Right lobe of liver (tissue), 6 donors: Measurements from ENCODE around the gene S100A10. TPM values are rescaled to one million over a fixed set of nuclear protein-coding genes. Genes with fewer than 3 reads are reported as not detected.

Experiments
- ATAC-seq, 4 donors: fragments of 200-7000 bp; cut with Tn5 transposase; one replicate each; pipeline ENCODE4 v1.9.1; 2020; ENCODE audit warnings: mild to moderate bottlenecking in 4 of 4, moderate library complexity in 4 of 4
- DNase-seq, 3 donors: peaks; one replicate each; pipeline ENCODE4 v3.0.0-alpha.2; 2020
- H3K27ac ChIP-seq, 3 donors: fragments of 200-600 bp; one replicate each; pipeline ENCODE4 v1.8.0; 2022
- H3K27me3 ChIP-seq, 2 donors: fragments of 200-600 bp; one replicate each; pipeline ENCODE4 v1.8.0; 2022
- H3K36me3 ChIP-seq, 4 donors: fragments of 200-600 bp; sonication (generic) in 1 of 4; one replicate each; pipeline versions ENCODE4 v1.5.1 to v1.8.0; 2017 to 2022; ENCODE audit warnings: control low read depth in 1 of 4
- H3K4me1 ChIP-seq, 4 donors: fragments of 200-600 bp; sonication (generic) in 1 of 4; one replicate each; pipeline versions ENCODE4 v1.5.1 to v1.8.0; 2017 to 2022; ENCODE audit warnings: control low read depth in 1 of 4
- H3K4me3 ChIP-seq, 3 donors: fragments of 200-600 bp; one replicate each; pipeline ENCODE4 v1.8.0; 2022
- H3K9me3 ChIP-seq, 4 donors: fragments of 200-600 bp; sonication (generic) in 1 of 4; one replicate each; pipeline versions ENCODE4 v1.5.1 to v1.8.0; 2017 to 2022; ENCODE audit warnings: control low read depth in 1 of 4
- CTCF ChIP-seq, 4 donors: fragments of 200-600 bp in 3 of 4; fragments of 450-650 bp in 1 of 4; IDR thresholded peaks; one replicate each; pipeline versions ENCODE4 v1.5.1 to v1.8.0; 2016 to 2022; ENCODE audit warnings: antibody characterized with exemption in 4 of 4, mild to moderate bottlenecking in 2 of 4
- POLR2A ChIP-seq: fragments of 450-650 bp; IDR thresholded peaks from one replicate; pipeline ENCODE4 v1.6.1; 2017; ENCODE audit warnings: antibody characterized with exemption, mild to moderate bottlenecking
- WGBS: methylation state at CpG from one replicate; pipeline ENCODE4 v1.1.6; 2018; ENCODE audit warnings: low coverage, low lambda C conversion rate; ENCODE audit not compliant: insufficient coverage; ENCODE audit errors: missing lambda C conversion rate; 5-methylcytosine and 5-hydroxymethylcytosine counted together
- intact Hi-C, 2 donors: fragments of 100-400 bp; cut with DNase I; formaldehyde crosslinking; loops; one replicate each; pipeline versions ENCODE4 v1.11.2 to v1.14.1; 2022
- total RNA-seq, 6 experiments: library from RNA; depleted of rRNA in 2 of 6; stranded (reverse); fragments of >200 nt in 2 of 6; fragmentation: NEBNext Ultra II Directional in 3 of 6; extraction: Animal tissue kit (Norgen Biotek cat#: 25700) in 3 of 6; gene quantifications; one replicate each; pipeline versions ENCODE4 v1.1.0 to v1.2.4, GENCODE V29; 2016 to 2023
- donor health status: DM: no; HTN: yes; CAD: no.
- donor health status: DM: no; HTN: no; CAD: no.
- donor health status: DM: no; HTN: no; CAD: no.
- donor health status: DM: no; HTN: yes; CAD: no.
- donor health status: DM: no; HTN: yes; CAD: no.

The S100A10 gene
- total RNA-seq, 6 experiments from 2014 or later = 48.5 to 192 (median 61.7) TPM

GRCh38 chr1:152002960-152003359 lies 9.3 kb upstream of the S100A10 start:
- no peak for TF ChIP-seq CTCF (IDR thresholded peaks at IDR 0.05)
- no peak for TF ChIP-seq POLR2A
- no peak for DNase-seq
- peaks cover 0 to 3% (median 0%) of the 10 kb centered on the region in 4 donors for H3K9me3 ChIP-seq
- 52% methylated on average over 3 of the region's 3 CpGs for WGBS
- H3K4me1 ChIP-seq = no peaks in the 10 kb centered on the region
- no peak overlapping the region for H3K27ac ChIP-seq
- intact Hi-C loops = loop anchor here in 1 of 2 donors (5.0 kb wide), 1 partner anchor 36 kb away; no protein-coding TSS in a partner anchor
- H3K27me3 ChIP-seq = no peaks in the 10 kb centered on the region
- H3K4me3 ChIP-seq = no peak overlapping the region
- ATAC-seq = no peak
- no peaks in the 10 kb centered on the region for H3K36me3 ChIP-seq

- peak; percentile 88 to 92 (median 90) for ATAC-seq
- intact Hi-C loops = loop anchor here in 1 of 2 donors (5.0 kb wide), 1 partner anchor 35 kb away; no protein-coding TSS in a partner anchor
- H3K27me3 ChIP-seq = no peaks in the 10 kb centered on the region
- TF ChIP-seq POLR2A (no peak), CTCF (IDR thresholded peaks at IDR 0.05) (peak; percentile 93 to 95 (median 94))
- DNase-seq = peak; percentile 77 to 86 (median 77)
- H3K4me3 ChIP-seq = no peak overlapping the region
- peaks cover 0 to 3% (median 0%) of the 10 kb centered on the region in 4 donors for H3K9me3 ChIP-seq
- 57% methylated on average over 3 of the region's 4 CpGs for WGBS
- H3K36me3 ChIP-seq = no peaks in the 10 kb centered on the region
- H3K27ac ChIP-seq = no peak overlapping the region
- H3K4me1 ChIP-seq = no peaks in the 10 kb centered on the region
Observed at GRCh38 chr1:152001631-152002584, 8.2 kb upstream of the S100A10 start.

GRCh38 chr1:152000964-152001630 lies 7.4 kb upstream of the S100A10 start:
- intact Hi-C loops = loop anchor here in 1 of 2 donors (5.0 kb wide), 1 partner anchor 34 kb away; no protein-coding TSS in a partner anchor
- Histone ChIP-seq H3K4me1 (no peaks in the 10 kb centered on the region), H3K27ac (no peak overlapping the region), H3K4me3 (no peak overlapping the region), H3K27me3 (no peaks in the 10 kb centered on the region), H3K9me3 (peaks cover 0 to 3% (median 0%) of the 10 kb centered on the region in 4 donors), H3K36me3 (no peaks in the 10 kb centered on the region)
- WGBS = 54% methylated on average over 4 of the region's 4 CpGs
- DNase-seq (no peak), ATAC-seq (peak; percentile 18 to 55 (median 38))
- no peak for TF ChIP-seq CTCF (IDR thresholded peaks at IDR 0.05)
- no peak for TF ChIP-seq POLR2A

GRCh38 chr1:151998611-151999362 lies 5.1 kb upstream of the S100A10 start:
- TF ChIP-seq CTCF (IDR thresholded peaks at IDR 0.05) (no peak), POLR2A (no peak)
- no peak overlapping the region for H3K4me3 ChIP-seq
- no peaks in the 10 kb centered on the region for H3K36me3 ChIP-seq
- H3K9me3 ChIP-seq = peaks cover 0 to 3% (median 0%) of the 10 kb centered on the region in 4 donors
- H3K27ac ChIP-seq = no peak overlapping the region
- no peak for ATAC-seq
- DNase-seq = no peak
- no peaks in the 10 kb centered on the region for H3K27me3 ChIP-seq
- peaks cover 0 to 4% (median 0%) of the 10 kb centered on the region in 4 donors for H3K4me1 ChIP-seq
- intact Hi-C loops = loop anchor here in 1 of 2 donors (10.0 kb wide), 1 partner anchor 64 kb away; no protein-coding TSS in a partner anchor
